ENCODE data around the gene MVD.

MVD gene

GRCh38 chr16:88619859-88620815 lies 42.8 kb downstream of the MVD start:
- Histone ChIP-seq H3K9me3 (ENCODE audit: severe bottlenecking) (no peaks in the 10 kb centered on the region), H3K27ac (no peak overlapping the region), H3K4me3 (ENCODE audit: low read depth, low read length) (no peak overlapping the region), H3K27me3 (ENCODE audit: insufficient read depth, low read depth, severe bottlenecking) (no peaks in the 10 kb centered on the region), H3K36me3 (peaks cover 3% of the 10 kb centered on the region; the same call in 1 of the 2 replicates)
- DNase-seq, result no peak
- TF ChIP-seq CTCF (IDR thresholded peaks at IDR 0.05; ENCODE audit: low read depth, low read length), result no peak

DNA sequence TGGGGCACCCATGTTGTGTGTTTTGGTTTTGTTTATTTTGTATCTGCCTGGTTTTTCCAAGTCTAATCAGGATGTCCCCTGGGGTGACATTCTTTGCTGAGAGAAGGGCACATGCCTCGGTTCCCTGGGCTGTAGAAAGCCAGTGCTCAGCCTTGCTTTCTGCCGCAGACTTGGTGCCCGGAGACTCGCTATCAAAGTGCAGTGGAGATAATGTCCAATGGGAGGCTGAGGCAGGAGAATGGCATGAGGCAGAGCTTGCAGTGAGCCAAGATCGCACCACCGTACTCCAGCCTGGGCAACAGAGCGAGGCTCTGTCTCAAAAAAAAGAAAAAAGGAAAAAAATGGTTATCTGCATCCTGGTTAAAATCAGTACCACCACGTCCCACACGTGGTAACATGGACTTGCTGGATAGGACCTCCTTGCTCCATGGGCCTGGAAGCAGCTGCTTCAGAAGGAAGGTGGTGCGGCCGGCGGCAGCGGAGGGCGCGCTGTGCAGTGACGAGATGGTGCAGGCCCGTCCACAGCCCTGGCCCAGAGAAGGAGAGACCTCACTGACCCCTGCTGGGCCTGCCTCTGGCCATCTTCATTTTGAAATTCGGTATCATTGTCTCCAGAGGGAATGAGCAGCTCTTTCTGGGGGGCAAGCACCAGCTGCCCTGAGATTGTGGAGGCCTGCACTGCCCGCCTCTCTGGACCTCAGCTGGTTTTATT lies 43.8 kb downstream of the MVD start:
- no peak for TF ChIP-seq CTCF (IDR thresholded peaks at IDR 0.05; ENCODE audit: low read depth, low read length)
- H3K36me3 ChIP-seq, result no peaks in the 10 kb centered on the region; the same call in 1 of the 2 replicates

GRCh38 chr16:88618182-88618955 lies 44.5 kb downstream of the MVD start:
- Histone ChIP-seq H3K27me3 (ENCODE audit: insufficient read depth, low read depth, severe bottlenecking) (no peaks in the 10 kb centered on the region), H3K4me3 (ENCODE audit: low read depth, low read length) (no peak overlapping the region), H3K36me3 (no peaks in the 10 kb centered on the region; the same call in 1 of the 2 replicates), H3K9me3 (ENCODE audit: severe bottlenecking) (no peaks in the 10 kb centered on the region), H3K27ac (no peak overlapping the region)
- no peak for TF ChIP-seq CTCF (IDR thresholded peaks at IDR 0.05; ENCODE audit: low read depth, low read length)
- DNase-seq, result no peak

More for the DNA sequence above, 43.8 kb downstream of the MVD start:
- no peak for DNase-seq
- no peak overlapping the region for H3K27ac ChIP-seq
- no peak overlapping the region for H3K4me3 ChIP-seq (ENCODE audit: low read depth, low read length)
- H3K9me3 ChIP-seq (ENCODE audit: severe bottlenecking), result no peaks in the 10 kb centered on the region
- H3K27me3 ChIP-seq (ENCODE audit: insufficient read depth, low read depth, severe bottlenecking), result no peaks in the 10 kb centered on the region

GRCh38 chr16:88617268-88618031 lies 45.4 kb downstream of the MVD start:
- H3K27ac ChIP-seq, result no peak overlapping the region
- H3K27me3 ChIP-seq (ENCODE audit: insufficient read depth, low read depth, severe bottlenecking), result no peaks in the 10 kb centered on the region
- H3K36me3 ChIP-seq, result no peaks in the 10 kb centered on the region; the same call in 1 of the 2 replicates
- DNase-seq, result no peak
- no peak for TF ChIP-seq CTCF (IDR thresholded peaks at IDR 0.05; ENCODE audit: low read depth, low read length)
- no peak overlapping the region for H3K4me3 ChIP-seq (ENCODE audit: low read depth, low read length)
- H3K9me3 ChIP-seq (ENCODE audit: severe bottlenecking), result no peaks in the 10 kb centered on the region

GRCh38 chr16:88616736-88617135 lies 46.2 kb downstream of the MVD start:
- no peak overlapping the region for H3K27ac ChIP-seq
- no peak overlapping the region for H3K4me3 ChIP-seq (ENCODE audit: low read depth, low read length)
- H3K27me3 ChIP-seq (ENCODE audit: insufficient read depth, low read depth, severe bottlenecking), result no peaks in the 10 kb centered on the region
- DNase-seq, result no peak
- no peaks in the 10 kb centered on the region for H3K9me3 ChIP-seq (ENCODE audit: severe bottlenecking)
- TF ChIP-seq CTCF (IDR thresholded peaks at IDR 0.05; ENCODE audit: low read depth, low read length), result no peak
- H3K36me3 ChIP-seq, result no peaks in the 10 kb centered on the region; the same call in 1 of the 2 replicates

Measured in WERI-Rb-1 (cell line).